ENCODE measurements around the gene ASPG. TPM values are rescaled to one million over a fixed set of nuclear protein-coding genes. Genes with fewer than 3 reads are reported as not detected.

The ASPG gene
- total RNA-seq, 2 donors from 2014 or later = 0.14 to 0.35 TPM

- TF ChIP-seq CTCF (IDR thresholded peaks at IDR 0.05) = no peak
- ATAC-seq (ENCODE audit: insufficient number of reproducible peaks, low FRiP score, low read depth) (no peak), DNase-seq (ENCODE audit: low spot score) (no peak)
- no peaks in the 10 kb centered on the region for H3K9me3 ChIP-seq
- no peak overlapping the region for H3K27ac ChIP-seq
- H3K36me3 ChIP-seq = no peaks in the 10 kb centered on the region
- H3K27me3 ChIP-seq (replicated peaks; ENCODE audit: insufficient read depth) = no peaks in the 10 kb centered on the region
- no peaks in the 10 kb centered on the region for H3K4me1 ChIP-seq (ENCODE audit: control insufficient read depth in 1 of 2, low read depth in 2 of 2)
- H3K4me3 ChIP-seq = no peak overlapping the region
These were observed 11.5 kb downstream of the ASPG start for GRCh38 chr14:104096751-104097700.

GRCh38 chr14:104098272-104099095, 13.0 kb downstream of the ASPG start:
- ATAC-seq (ENCODE audit: insufficient number of reproducible peaks, low FRiP score, low read depth) (no peak), DNase-seq (ENCODE audit: low spot score) (no peak)
- no peak for TF ChIP-seq CTCF (IDR thresholded peaks at IDR 0.05)
- no peaks in the 10 kb centered on the region for H3K9me3 ChIP-seq
- H3K36me3 ChIP-seq = no peaks in the 10 kb centered on the region
- no peaks in the 10 kb centered on the region for H3K27me3 ChIP-seq (replicated peaks; ENCODE audit: insufficient read depth)
- H3K27ac ChIP-seq = no peak overlapping the region
- no peaks in the 10 kb centered on the region for H3K4me1 ChIP-seq (ENCODE audit: control insufficient read depth in 1 of 2, low read depth in 2 of 2)
- no peak overlapping the region for H3K4me3 ChIP-seq

DNA sequence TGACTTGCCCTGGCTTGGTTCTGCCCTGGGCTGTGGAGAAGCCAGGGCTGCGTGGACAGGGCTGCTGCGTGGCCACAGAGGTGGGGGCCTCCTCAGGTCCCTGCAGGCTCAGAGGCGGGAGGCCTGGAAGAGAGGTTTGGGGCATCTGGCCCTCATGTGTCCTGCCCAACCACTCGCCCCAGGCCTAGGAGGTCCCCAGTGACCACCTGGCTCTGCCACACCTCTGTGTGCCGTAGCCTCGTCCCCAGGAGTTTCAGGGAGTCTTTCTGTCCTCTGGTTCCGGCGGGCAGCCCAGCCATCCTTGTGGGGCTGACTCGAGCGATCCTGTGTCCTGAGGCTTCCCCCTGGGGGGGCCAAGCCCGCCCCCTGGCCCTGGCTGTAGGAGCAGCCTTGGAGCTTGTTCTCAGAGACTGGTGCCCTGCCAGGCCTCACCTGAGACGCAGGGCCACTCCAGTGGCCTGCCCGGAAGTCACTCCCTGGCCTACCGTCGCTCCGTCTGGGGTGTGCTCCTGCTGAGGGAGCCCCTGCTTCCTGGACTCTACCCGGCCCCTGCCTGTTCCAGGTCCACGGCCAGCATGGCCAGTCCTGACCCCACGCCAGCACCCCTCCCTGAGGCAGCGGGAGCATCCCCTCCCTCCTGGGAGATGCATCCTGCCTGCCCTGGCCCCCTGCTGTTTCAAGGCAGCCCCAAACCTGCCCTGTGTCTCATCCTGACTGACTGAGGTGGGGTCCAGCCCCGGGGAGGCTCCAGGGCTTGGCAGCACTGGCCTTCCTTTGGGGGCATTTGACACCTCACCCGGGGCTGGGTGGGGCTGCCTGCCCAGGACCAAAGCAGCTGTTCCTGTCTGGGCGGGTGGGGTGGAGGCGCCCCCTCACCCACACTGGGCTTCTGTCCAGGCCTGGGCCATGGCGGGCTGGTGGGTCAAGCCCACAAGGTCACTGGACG, 13.9 kb downstream of the ASPG start:
- ATAC-seq (ENCODE audit: insufficient number of reproducible peaks, low FRiP score, low read depth) (no peak), DNase-seq (ENCODE audit: low spot score) (no peak)
- H3K27me3 ChIP-seq (replicated peaks; ENCODE audit: insufficient read depth) = no peaks in the 10 kb centered on the region
- no peak for TF ChIP-seq CTCF (IDR thresholded peaks at IDR 0.05)
- no peaks in the 10 kb centered on the region for H3K36me3 ChIP-seq
- H3K4me3 ChIP-seq = no peak overlapping the region
- H3K27ac ChIP-seq = no peak overlapping the region
- H3K4me1 ChIP-seq (ENCODE audit: control insufficient read depth in 1 of 2, low read depth in 2 of 2) = no peaks in the 10 kb centered on the region
- no peaks in the 10 kb centered on the region for H3K9me3 ChIP-seq

GRCh38 chr14:104100171-104101085, 14.9 kb downstream of the ASPG start:
- no peak for ATAC-seq (ENCODE audit: insufficient number of reproducible peaks, low FRiP score, low read depth)
- DNase-seq (ENCODE audit: low spot score) = no peak
- TF ChIP-seq CTCF (IDR thresholded peaks at IDR 0.05) = no peak
- no peaks in the 10 kb centered on the region for H3K4me1 ChIP-seq (ENCODE audit: control insufficient read depth in 1 of 2, low read depth in 2 of 2)
- H3K36me3 ChIP-seq = no peaks in the 10 kb centered on the region
- H3K27ac ChIP-seq = no peak overlapping the region
- no peaks in the 10 kb centered on the region for H3K9me3 ChIP-seq
- no peak overlapping the region for H3K4me3 ChIP-seq
- H3K27me3 ChIP-seq (replicated peaks; ENCODE audit: insufficient read depth) = no peaks in the 10 kb centered on the region

All from thoracic aorta (tissue), 2 donors.